HL-60 (cell line): ENCODE results near the gene BHLHA9.

Experiments used
- POLR2AphosphoS5 ChIP-seq: IDR thresholded peaks from 2 replicates; pipeline ENCODE4 v1.6.1; 2012; ENCODE audit warnings: low read depth
- TF ChIP-seq, protein P1 (sequence below): IDR thresholded peaks from one replicate; pipeline ENCODE4 v1.5.1; 2011; ENCODE audit warnings: low read length, control low read depth, inconsistent platforms; ENCODE audit not compliant: insufficient read depth

DNA sequence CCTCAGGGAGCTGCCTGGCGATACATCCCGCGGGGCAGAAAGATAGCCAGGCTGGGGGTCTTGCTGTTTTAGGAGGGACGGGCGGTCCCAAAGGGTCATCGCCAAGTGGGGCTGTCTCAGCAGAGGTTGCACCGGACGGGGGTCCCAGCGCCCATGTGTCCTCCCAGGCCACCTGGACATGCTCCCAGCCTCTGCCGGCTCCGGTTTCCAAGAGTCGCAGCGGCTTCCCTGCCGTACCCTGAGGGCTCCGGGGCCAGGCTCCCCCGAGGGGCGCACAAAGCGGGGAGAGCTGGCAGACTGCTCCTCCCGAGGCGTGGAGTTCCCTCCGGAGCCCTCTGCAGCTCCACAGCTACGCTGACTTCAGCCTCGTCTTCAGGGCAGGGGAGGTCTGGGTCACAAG, 10.4 kb downstream of the BHLHA9 start:
- TF ChIP-seq, protein P1, sequence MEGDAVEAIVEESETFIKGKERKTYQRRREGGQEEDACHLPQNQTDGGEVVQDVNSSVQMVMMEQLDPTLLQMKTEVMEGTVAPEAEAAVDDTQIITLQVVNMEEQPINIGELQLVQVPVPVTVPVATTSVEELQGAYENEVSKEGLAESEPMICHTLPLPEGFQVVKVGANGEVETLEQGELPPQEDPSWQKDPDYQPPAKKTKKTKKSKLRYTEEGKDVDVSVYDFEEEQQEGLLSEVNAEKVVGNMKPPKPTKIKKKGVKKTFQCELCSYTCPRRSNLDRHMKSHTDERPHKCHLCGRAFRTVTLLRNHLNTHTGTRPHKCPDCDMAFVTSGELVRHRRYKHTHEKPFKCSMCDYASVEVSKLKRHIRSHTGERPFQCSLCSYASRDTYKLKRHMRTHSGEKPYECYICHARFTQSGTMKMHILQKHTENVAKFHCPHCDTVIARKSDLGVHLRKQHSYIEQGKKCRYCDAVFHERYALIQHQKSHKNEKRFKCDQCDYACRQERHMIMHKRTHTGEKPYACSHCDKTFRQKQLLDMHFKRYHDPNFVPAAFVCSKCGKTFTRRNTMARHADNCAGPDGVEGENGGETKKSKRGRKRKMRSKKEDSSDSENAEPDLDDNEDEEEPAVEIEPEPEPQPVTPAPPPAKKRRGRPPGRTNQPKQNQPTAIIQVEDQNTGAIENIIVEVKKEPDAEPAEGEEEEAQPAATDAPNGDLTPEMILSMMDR, result no peak
- no peak for TF ChIP-seq POLR2AphosphoS5
